ENCODE measurements around the gene MRPL20.

DNA sequence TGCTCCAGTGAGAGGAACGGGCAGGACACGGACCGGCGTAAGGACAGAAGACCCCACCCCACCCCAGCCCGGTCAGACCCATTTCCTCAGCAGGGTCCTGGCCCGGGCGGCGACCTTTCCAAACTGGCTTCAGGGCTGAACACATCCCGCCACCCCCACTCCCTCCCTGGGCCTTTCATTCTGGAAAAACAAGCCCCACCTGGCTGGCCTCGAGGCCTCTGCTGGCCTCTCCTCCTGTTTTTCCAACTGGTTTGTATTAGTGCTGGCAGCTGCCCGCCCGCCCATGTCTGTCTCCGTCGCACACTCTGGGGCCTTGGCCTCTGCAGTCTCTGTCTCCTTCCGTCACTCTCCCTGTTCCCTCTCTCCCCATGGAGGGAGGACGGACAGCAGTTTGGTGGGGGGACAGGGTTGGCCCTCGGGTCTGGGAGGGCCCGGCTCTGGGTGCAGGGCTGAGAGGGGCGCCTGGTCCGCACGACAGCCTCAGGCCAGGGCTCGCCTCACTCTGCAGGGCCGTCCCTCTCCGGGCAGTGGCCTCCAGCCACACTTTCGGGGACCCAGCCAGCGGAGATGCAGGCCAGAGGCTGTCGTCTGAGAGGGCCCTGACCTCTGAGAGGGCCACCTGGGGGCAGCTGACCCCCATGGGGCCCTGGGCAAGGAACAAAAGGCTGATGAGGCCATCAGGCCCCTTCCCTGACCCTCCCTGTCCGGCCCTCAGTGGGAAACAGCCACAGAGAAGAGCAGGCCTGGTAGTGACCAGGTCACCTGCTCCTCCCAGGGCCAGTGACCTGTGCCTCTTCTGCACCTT is 47.2 kb downstream of the MRPL20 start:
- TF ChIP-seq, protein P1, sequence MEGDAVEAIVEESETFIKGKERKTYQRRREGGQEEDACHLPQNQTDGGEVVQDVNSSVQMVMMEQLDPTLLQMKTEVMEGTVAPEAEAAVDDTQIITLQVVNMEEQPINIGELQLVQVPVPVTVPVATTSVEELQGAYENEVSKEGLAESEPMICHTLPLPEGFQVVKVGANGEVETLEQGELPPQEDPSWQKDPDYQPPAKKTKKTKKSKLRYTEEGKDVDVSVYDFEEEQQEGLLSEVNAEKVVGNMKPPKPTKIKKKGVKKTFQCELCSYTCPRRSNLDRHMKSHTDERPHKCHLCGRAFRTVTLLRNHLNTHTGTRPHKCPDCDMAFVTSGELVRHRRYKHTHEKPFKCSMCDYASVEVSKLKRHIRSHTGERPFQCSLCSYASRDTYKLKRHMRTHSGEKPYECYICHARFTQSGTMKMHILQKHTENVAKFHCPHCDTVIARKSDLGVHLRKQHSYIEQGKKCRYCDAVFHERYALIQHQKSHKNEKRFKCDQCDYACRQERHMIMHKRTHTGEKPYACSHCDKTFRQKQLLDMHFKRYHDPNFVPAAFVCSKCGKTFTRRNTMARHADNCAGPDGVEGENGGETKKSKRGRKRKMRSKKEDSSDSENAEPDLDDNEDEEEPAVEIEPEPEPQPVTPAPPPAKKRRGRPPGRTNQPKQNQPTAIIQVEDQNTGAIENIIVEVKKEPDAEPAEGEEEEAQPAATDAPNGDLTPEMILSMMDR (conservative IDR thresholded peaks at IDR 0.05), result no peak
- TF ChIP-seq EZH2 (IDR thresholded peaks at IDR 0.05; ENCODE audit: low read depth), result no peak

Data from PC-9 (cell line).